ENCODE data around the gene TLE2.
"Not testable (repeated sequence)": the region's sequence is repeated elsewhere in the genome, so short reads cannot be mapped to it uniquely, and the experiment has no call there.

The TLE2 gene

DNA sequence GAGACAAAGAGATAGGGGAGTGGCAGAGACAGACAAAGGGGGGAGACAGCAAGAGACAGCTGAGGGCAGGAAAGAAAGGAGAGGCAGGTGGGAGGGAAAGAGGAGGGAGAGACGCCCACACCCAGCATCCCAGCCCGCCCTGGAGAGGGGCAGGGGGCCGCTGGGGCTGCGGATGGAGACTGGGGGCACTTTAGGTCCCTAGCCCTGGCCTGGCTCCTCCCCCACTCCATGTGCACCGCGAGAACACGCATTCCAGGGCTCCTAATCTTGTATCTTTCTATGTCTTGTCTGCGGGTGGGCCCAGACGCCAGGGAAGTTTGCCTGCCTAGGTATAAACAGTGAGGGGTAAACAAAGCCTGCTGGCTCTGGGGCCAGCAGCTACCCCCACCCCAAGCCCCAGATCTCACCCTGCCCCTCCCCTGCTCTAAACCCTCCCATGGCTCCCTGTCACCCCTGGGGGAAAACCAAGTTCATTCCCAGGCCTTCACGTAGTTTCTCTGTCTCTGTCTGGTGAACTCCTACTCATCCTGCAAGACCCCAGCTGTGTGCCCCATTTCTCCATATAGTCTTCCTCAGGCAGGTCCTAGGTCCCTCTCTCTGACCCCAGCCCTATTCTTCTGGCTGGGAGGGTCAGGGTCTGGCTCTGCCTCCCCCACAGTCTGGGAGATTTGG lies 27.5 kb upstream of the TLE2 start:
- DNase-seq (ENCODE audit: low spot score) = no peak
- in situ Hi-C loops (cut with MboI; ENCODE audit: low sequenced_read_pairs, unreplicated experiment) = no loop called here
- TF ChIP-seq, protein P1, sequence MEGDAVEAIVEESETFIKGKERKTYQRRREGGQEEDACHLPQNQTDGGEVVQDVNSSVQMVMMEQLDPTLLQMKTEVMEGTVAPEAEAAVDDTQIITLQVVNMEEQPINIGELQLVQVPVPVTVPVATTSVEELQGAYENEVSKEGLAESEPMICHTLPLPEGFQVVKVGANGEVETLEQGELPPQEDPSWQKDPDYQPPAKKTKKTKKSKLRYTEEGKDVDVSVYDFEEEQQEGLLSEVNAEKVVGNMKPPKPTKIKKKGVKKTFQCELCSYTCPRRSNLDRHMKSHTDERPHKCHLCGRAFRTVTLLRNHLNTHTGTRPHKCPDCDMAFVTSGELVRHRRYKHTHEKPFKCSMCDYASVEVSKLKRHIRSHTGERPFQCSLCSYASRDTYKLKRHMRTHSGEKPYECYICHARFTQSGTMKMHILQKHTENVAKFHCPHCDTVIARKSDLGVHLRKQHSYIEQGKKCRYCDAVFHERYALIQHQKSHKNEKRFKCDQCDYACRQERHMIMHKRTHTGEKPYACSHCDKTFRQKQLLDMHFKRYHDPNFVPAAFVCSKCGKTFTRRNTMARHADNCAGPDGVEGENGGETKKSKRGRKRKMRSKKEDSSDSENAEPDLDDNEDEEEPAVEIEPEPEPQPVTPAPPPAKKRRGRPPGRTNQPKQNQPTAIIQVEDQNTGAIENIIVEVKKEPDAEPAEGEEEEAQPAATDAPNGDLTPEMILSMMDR (IDR thresholded peaks at IDR 0.05; ENCODE audit: borderline replicate concordance, control extremely low read depth, extremely low read depth, insufficient read depth, missing control alignments) = no peak

DNA sequence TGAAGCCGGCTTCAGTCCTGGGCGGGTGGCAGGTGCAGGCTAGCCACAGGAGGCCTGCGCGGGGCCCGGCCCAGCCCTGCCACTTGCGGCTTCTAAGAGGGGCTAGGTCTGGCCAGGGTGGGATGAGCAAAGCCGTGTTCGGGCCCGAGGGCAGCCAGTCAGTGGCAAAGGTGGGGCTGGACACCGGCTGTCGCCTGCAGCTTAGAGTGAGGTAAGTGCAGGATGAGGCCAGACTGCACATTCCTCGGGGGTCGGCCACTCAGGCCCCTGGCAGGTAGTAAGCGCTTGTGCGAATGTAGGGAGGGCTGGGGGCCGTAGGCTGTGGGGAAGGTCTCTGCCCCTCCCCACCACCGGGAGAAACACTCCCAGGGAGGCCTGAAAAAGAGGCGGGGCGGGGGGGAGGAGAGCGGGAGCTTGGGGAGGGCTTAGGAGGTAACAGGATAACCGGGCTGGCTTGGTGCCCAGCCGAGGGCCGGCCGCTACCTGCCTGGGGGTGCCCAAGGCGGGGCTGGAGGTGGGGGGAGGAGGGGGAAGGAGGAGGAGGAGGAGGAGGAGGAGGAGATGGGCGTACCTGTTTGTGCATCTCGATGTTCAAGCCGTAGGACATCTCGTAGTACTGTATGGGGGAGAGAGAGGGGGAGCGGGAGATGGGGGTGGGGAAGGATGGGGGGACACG lies 26.8 kb upstream of the TLE2 start:
- in situ Hi-C loops (cut with MboI; ENCODE audit: low sequenced_read_pairs, unreplicated experiment) = no loop called here
- TF ChIP-seq, protein P1 (IDR thresholded peaks at IDR 0.05; ENCODE audit: borderline replicate concordance, control extremely low read depth, extremely low read depth, insufficient read depth, missing control alignments) = no peak
- no peak for DNase-seq (ENCODE audit: low spot score)

DNA sequence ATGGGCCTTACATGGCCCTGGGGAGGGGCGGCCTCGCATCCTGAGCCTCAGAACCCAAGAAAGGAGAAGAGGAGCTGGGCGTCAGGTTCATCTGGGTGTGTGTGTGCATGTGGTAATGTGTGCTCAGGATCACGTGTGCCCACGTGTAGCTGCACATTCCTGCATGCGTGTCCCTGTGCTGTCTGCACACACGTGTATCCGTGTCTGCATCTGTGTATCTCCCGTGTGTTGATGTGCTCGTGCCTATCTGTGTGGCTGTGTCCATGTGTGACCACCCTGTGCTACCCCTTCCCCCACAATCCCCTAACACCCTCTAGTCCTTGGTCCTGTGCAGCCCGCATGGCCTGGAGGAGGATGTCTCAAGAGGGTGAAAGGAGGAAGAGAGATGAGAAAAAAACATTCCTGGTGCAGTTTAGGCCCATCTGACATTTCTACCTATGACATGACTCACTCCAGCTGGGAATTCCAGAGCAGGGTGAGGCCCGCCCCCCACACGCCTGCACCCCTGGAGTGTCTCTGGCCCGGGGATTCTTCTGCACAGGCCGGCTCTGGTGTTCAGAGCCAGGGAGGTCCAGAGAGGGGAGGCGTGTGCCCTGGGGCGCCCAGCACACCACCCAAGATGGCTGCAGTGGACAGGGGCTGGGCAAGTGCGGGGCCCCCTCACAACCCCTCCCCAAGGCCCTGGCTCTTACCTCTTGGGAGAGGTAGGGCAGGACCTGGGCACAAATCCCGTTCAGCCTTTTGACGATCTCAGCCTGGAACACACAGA lies 26.1 kb upstream of the TLE2 start:
- in situ Hi-C loops (cut with MboI; ENCODE audit: low sequenced_read_pairs, unreplicated experiment) = no loop called here
- DNase-seq (ENCODE audit: low spot score) = no peak
- TF ChIP-seq, protein P1 (IDR thresholded peaks at IDR 0.05; ENCODE audit: borderline replicate concordance, control extremely low read depth, extremely low read depth, insufficient read depth, missing control alignments) = no peak

DNA sequence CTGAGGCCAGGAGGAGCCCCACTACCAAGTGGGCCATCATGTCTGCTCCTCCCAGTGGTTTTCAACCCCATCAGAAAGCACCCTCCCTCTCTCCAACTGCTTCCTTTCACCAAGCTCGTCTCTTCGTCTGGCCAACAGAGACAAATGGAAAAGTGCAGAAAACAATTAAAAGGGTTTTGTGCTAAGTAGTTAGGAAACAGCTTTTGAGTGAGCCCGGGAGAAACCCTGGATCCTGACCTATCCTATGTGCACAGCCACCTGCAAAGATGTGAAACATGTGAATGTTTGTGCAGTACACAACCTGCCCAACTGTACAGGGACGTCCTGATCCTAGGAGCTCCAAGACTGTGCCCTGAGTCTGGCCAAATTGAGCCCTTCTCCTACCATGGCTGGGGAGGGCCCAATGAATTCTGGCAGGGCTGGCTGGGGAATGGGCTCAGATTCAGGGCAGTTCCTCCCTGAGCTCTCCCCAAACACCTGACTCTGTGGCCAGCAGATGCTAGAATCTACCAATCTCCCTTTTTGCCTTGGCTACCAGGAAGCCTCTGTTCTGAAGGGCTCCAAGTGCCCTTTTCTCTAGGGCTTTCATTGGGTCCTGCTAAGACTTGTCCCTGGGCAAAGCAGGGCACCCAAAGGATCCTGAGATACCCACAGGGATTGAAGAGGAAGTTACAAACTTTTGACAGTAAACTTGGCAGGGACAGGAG lies 25.3 kb upstream of the TLE2 start:
- in situ Hi-C loops (cut with MboI; ENCODE audit: low sequenced_read_pairs, unreplicated experiment) = no loop called here
- TF ChIP-seq, protein P1 (IDR thresholded peaks at IDR 0.05; ENCODE audit: borderline replicate concordance, control extremely low read depth, extremely low read depth, insufficient read depth, missing control alignments) = no peak
- no peak for DNase-seq (ENCODE audit: low spot score)

DNA sequence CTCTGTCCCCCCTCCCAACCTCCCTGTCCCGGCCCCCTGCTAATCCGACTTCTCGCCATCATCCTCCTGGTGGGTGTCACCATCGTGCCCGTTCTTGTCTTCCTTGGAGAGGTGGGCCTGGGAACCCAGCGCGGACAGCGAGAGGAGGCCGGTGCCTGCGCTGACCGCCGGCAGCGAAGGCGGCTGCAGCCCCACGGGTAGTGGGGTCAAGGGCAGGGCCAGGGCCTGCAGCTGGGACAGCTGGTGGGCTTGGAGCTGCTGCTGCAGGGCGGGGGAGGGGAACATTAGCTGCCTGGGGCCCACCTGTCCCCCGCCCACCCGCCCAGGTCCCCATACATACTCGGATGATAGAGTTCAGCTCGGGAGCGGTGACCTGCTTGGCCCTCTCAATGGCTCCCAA lies 24.7 kb upstream of the TLE2 start:
- TF ChIP-seq, protein P1 (IDR thresholded peaks at IDR 0.05; ENCODE audit: borderline replicate concordance, control extremely low read depth, extremely low read depth, insufficient read depth, missing control alignments) = no peak
- in situ Hi-C loops (cut with MboI; ENCODE audit: low sequenced_read_pairs, unreplicated experiment) = no loop called here
- no peak for DNase-seq (ENCODE audit: low spot score)

DNA sequence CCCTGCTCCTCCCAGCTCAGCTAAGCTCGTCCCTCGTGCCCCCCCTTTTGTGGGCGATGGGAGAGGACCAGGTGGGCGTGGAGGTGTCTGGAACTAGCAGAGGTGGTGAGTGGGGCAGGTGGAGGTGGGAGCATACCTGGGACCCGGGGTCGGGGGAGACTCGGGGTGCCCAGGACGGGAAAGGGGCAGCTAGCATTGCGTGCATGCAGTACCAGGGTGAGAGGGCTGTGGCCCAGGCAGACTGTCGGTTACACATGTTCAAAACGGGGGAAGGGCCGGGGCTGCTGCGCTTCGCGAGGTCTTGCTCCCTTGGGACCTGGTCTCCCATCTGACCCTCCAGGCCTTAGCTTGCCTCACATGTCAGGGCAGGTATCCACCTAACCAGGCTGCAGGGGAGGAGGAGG lies 24.1 kb upstream of the TLE2 start:
- in situ Hi-C loops (cut with MboI; ENCODE audit: low sequenced_read_pairs, unreplicated experiment) = no loop called here
- TF ChIP-seq, protein P1 (IDR thresholded peaks at IDR 0.05; ENCODE audit: borderline replicate concordance, control extremely low read depth, extremely low read depth, insufficient read depth, missing control alignments) = no peak
- no peak for DNase-seq (ENCODE audit: low spot score)

DNA sequence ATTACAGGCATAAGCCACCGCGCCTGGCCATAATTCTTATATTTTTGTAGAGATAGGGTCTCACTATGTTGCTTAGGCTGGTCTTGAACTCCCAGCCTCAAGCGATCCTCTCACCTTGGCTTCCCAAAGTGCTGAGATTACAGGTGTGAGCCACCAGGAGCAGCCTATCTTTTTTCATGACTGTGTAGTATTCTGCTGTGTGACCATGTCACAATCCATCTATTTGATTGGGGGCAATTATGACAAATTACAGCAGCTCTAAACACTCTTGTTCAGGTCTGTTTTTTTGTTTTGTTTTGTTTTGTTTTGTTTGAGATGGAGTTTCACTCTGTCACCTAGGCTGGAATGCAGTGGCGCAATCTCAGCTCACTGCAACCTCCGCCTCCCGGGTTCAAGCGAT lies 20.9 kb upstream of the TLE2 start:
- in situ Hi-C loops (cut with MboI; ENCODE audit: low sequenced_read_pairs, unreplicated experiment) = not testable (repeated sequence)

More for the DNA sequence above, 20.9 kb upstream of the TLE2 start:
- not testable (repeated sequence) for DNase-seq (ENCODE audit: low spot score)

Measured in GM13976 (cell line).